Measurements from ENCODE around the gene CNOT3.

Gene CNOT3

DNA sequence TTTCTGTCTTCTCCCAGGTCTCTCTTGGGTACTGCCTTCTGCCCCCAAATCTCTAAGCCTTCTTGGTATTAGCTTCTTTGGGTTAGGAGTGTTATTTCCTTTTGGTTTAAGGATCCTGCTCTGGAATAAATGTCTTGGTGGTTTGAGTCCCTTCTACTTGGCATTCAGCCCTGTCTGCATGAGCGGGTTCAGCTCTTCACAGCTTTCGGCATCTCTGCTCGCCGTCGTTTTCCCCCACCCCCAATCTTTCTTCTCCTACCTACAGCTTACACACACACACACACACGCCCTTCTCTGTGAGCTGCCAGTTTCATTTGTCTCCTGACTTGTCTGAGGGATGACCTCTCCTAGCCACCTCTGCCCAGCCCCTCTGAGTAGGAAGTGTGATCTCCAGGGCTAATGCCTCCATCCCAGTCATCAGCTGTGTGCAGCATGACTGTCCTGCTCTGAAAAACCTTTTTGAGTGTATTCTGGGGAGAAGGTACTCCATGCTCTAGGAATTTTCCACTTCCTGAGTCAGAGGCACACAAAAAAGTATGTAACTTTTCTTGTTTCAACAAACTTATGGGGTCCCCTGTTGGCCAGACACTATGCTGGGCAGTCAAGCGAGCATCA, 4.7 kb downstream of the CNOT3 start:
- no peak overlapping the region for H3K27ac ChIP-seq
- TF ChIP-seq, protein P1, sequence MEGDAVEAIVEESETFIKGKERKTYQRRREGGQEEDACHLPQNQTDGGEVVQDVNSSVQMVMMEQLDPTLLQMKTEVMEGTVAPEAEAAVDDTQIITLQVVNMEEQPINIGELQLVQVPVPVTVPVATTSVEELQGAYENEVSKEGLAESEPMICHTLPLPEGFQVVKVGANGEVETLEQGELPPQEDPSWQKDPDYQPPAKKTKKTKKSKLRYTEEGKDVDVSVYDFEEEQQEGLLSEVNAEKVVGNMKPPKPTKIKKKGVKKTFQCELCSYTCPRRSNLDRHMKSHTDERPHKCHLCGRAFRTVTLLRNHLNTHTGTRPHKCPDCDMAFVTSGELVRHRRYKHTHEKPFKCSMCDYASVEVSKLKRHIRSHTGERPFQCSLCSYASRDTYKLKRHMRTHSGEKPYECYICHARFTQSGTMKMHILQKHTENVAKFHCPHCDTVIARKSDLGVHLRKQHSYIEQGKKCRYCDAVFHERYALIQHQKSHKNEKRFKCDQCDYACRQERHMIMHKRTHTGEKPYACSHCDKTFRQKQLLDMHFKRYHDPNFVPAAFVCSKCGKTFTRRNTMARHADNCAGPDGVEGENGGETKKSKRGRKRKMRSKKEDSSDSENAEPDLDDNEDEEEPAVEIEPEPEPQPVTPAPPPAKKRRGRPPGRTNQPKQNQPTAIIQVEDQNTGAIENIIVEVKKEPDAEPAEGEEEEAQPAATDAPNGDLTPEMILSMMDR (IDR thresholded peaks at IDR 0.05) = no peak
- no peak overlapping the region for H3K4me3 ChIP-seq
- no peak for DNase-seq (ENCODE audit: low spot score)

DNA sequence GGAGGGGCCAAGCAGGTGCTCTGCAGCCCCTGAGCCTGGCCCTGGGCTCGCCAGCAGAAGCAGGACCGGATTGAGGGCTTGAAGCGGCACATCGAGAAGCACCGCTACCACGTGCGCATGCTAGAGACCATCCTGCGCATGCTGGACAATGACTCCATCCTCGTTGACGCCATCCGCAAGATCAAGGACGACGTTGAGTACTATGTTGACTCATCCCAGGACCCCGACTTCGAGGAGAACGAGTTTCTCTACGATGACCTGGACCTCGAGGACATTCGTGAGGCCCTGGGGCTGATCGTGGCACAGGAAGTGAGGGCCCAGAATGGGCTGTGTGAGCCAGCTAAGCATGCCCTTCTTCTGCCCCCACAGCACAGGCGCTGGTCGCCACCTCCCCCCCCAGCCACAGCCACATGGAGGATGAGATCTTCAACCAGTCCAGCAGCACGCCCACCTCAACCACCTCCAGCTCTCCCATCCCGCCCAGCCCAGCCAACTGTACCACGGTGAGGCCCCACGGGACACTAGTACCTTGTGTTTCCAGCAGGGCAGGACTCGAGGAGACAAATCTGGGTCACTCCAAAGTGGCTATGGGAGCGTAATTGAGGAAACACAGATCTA, 8.1 kb downstream of the CNOT3 start:
- DNase-seq (ENCODE audit: low spot score) = no peak
- TF ChIP-seq, protein P1 (IDR thresholded peaks at IDR 0.05) = no peak
- no peak overlapping the region for H3K4me3 ChIP-seq
- H3K27ac ChIP-seq = no peak overlapping the region

DNA sequence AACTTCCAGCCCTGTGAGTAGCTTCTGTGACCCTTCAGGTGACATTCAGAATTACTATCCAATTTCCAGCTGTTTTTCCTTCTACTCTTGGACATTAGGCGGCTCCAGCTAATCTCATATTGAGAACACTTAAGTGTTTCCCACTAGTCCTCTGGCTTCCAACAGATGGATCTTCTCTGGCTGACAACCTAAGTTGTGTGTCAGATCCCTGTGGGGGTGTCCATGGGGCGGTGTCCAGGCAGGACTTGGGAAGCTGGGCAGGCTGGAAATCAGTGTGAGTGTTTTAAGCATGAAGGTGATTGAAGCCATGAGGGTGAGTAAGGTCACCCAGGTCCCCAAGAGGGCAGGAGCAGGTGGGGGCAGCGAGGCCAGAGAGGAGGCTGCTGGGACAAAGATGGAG, 10.1 kb downstream of the CNOT3 start:
- H3K4me3 ChIP-seq = no peak overlapping the region
- TF ChIP-seq, protein P1 (IDR thresholded peaks at IDR 0.05) = no peak
- peak overlapping the region in 1 of 2 donors; percentile 7 for H3K27ac ChIP-seq
- no peak for DNase-seq (ENCODE audit: low spot score)

DNA sequence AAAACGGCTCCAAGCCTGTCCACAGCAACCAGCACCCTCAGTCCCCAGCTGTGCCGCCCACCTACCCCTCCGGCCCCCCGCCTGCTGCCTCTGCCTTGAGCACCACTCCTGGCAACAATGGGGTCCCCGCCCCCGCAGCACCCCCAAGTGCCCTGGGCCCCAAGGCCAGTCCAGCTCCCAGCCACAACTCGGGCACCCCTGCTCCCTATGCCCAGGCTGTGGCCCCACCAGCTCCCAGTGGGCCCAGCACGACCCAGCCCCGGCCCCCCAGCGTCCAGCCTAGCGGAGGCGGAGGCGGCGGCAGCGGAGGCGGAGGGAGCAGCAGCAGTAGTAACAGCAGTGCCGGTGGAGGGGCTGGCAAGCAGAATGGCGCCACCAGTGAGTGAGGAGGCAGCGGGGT, 10.6 kb downstream of the CNOT3 start:
- H3K4me3 ChIP-seq = no peak overlapping the region
- DNase-seq (ENCODE audit: low spot score) = no peak
- H3K27ac ChIP-seq = peak overlapping the region in 1 of 2 donors; percentile 7
- TF ChIP-seq, protein P1 (IDR thresholded peaks at IDR 0.05) = no peak

DNA sequence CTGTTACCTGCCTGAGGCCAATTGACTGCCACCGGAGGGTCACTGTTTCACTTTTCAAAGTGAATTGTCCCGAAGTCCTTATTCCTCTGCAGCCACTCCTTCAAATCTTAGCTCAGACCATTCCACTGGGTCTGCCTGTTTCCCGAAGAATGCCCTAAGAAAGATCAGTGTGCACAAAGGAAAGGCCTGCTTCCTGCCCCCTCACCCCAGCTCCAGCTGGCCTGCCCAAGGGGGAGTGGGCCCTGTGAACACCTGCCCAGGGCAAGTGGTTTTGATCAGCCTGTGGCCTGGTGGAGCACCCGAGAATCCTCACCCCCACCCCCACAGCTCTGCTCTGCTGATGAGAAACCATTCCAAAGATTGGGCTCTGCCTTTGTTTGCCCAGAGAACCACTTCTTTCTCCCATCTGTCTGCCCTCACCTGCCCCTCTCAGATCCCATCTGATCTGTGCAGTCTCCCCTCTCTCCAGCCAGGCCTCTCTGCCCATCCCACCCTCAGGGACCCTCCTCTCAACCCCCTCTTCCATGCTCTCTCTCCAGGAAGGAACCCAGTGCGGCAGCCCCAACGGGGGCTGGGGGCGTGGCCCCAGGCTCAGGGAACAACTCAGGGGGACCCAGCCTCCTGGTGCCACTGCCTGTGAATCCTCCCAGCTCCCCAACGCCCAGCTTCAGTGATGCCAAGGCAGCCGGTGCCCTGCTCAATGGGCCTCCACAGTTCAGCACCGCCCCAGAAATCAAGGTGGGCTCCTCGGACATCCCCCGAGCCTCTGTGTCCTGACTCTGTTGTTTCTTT, 11.7 kb downstream of the CNOT3 start:
- Histone ChIP-seq H3K4me3 (no peak overlapping the region), H3K27ac (no peak overlapping the region)
- DNase-seq (ENCODE audit: low spot score) = no peak
- TF ChIP-seq, protein P1 (IDR thresholded peaks at IDR 0.05) = no peak

DNA sequence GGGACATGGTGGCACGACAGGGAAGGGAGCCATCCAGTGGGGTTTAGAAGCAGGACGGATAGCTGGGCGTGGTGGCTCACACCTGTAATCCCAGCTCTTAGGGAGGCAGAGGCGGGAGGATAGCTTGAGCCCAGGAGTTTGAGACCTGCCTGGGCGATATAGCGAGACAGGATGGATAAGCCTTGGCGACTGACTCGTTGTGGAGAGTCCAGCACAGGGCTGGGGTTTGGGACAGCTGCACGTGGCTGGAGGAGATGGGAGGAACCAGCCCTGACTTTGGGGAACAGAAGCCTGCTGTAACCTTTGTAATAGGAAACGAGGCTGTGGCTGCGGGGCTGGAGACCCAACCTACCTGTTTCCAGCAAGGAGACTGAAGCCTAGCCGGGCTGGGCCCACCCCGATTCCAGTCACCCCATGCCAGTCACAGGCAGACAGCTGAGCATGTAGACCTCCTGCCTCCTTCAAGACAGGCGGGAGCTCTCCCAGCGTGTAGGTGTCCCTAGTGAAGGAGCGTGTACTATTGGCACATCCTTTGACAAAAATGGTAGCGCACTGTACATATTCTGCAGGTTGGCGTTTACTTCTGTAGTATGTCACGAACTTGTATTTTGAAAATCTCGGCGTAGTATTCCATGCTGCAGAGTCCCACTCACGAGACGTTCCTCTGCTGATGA, 13.9 kb downstream of the CNOT3 start:
- no peak overlapping the region for H3K4me3 ChIP-seq
- TF ChIP-seq, protein P1 (IDR thresholded peaks at IDR 0.05) = no peak
- no peak for DNase-seq (ENCODE audit: low spot score)
- H3K27ac ChIP-seq = no peak overlapping the region

Measured in coronary artery (tissue), 2 donors.